Tibial nerve (tissue), 4 donors: ENCODE measurements around the gene ATP11A. TPM values are rescaled to one million over a fixed set of nuclear protein-coding genes. Genes with fewer than 3 reads are reported as not detected.

Source experiments
- DNase-seq, 2 donors: peaks; one replicate each; pipeline ENCODE4 v3.0.0-alpha.2; 2019; ENCODE audit warnings: low spot score in 2 of 2
- H3K27ac ChIP-seq, 4 donors: fragments of 200-600 bp; sonication (generic) in 3 of 4; one replicate each; pipeline ENCODE4 v1.5.1; 2017 to 2019; ENCODE audit warnings: mild to moderate bottlenecking in 1 of 4
- H3K27me3 ChIP-seq, 2 donors: fragments of 200-600 bp; sonication (generic) in 1 of 2; one replicate each; pipeline versions ENCODE4 v1.5.1 to v1.6.0; 2017 to 2019
- H3K36me3 ChIP-seq, 3 donors: fragments of 200-600 bp; sonication (generic); one replicate each; pipeline ENCODE4 v1.5.1; 2018 to 2019
- H3K4me1 ChIP-seq, 4 donors: fragments of 200-600 bp; sonication (generic) in 3 of 4; one replicate each; pipeline ENCODE4 v1.5.1; 2017 to 2019
- H3K4me3 ChIP-seq, 4 donors: fragments of 200-600 bp; sonication (generic) in 3 of 4; one replicate each; pipeline ENCODE4 v1.5.1; 2017 to 2019; ENCODE audit warnings: mild to moderate bottlenecking in 1 of 4, moderate library complexity in 1 of 4
- H3K9me3 ChIP-seq, 4 donors: fragments of 200-600 bp; sonication (generic) in 3 of 4; one replicate each; pipeline ENCODE4 v1.5.1; 2017 to 2019
- EP300 ChIP-seq, 2 donors: sonication (generic); formaldehyde crosslinking; IDR thresholded peaks; one replicate each; pipeline ENCODE4 v1.6.1; 2017; ENCODE audit warnings: antibody characterized with exemption in 2 of 2, mild to moderate bottlenecking in 1 of 2
- POLR2A ChIP-seq, 2 donors: fragments of 450-650 bp; IDR thresholded peaks; one replicate each; pipeline ENCODE4 v1.6.1; 2017; ENCODE audit warnings: antibody characterized with exemption in 2 of 2, mild to moderate bottlenecking in 2 of 2, moderate library complexity in 2 of 2
- WGBS, 2 donors: methylation state at CpG; one replicate each; pipeline ENCODE4 v1.1.5; 2018; 5-methylcytosine and 5-hydroxymethylcytosine counted together
- total RNA-seq, 4 donors: library from RNA; depleted of rRNA; stranded (reverse); fragments of >200 nt; gene quantifications; one replicate each; pipeline ENCODE4 v1.1.0, GENCODE V29; 2016
- TF ChIP-seq, protein P1 (sequence below), 5 experiments: fragments of 200-600 bp in 3 of 5; fragments of 450-650 bp in 2 of 5; sonication (generic) in 3 of 5; IDR thresholded peaks; one replicate each; pipeline ENCODE4 v1.5.1; 2016 to 2019; ENCODE audit warnings: antibody characterized with exemption in 5 of 5, mild to moderate bottlenecking in 3 of 5, moderate library complexity in 2 of 5

Gene ATP11A
- total RNA-seq, 4 donors from 2014 or later: 24.7 to 61.5 (median 35.0) TPM

DNA sequence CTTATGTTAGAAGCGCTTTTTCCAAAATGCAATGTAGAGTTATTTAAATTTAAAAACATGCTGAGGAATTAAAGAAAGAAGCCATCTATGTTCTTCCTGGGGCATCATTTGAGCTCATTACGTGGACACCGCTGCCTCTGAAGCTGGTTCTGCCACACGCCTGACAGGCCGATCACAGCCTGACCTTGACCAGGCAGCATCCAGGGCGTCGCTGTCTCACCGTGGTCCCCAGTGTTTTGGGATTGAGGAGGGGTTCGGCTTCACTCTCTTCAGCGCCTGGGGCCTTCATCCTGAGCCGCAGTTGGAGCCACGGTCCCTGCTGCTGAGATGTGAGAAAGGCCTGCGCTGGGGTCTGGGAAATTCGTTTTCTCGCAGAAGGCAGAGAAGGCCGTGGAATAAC, 64.0 kb downstream of the ATP11A start:
- DNase-seq: no peak
- TF ChIP-seq POLR2A (IDR thresholded peaks at IDR 0.05): no peak
- TF ChIP-seq EP300 (IDR thresholded peaks at IDR 0.05): no peak
- TF ChIP-seq, protein P1, sequence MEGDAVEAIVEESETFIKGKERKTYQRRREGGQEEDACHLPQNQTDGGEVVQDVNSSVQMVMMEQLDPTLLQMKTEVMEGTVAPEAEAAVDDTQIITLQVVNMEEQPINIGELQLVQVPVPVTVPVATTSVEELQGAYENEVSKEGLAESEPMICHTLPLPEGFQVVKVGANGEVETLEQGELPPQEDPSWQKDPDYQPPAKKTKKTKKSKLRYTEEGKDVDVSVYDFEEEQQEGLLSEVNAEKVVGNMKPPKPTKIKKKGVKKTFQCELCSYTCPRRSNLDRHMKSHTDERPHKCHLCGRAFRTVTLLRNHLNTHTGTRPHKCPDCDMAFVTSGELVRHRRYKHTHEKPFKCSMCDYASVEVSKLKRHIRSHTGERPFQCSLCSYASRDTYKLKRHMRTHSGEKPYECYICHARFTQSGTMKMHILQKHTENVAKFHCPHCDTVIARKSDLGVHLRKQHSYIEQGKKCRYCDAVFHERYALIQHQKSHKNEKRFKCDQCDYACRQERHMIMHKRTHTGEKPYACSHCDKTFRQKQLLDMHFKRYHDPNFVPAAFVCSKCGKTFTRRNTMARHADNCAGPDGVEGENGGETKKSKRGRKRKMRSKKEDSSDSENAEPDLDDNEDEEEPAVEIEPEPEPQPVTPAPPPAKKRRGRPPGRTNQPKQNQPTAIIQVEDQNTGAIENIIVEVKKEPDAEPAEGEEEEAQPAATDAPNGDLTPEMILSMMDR (IDR thresholded peaks at IDR 0.05): no peak
- 94 to 95% methylated on average over 16 of the region's 16 CpGs for WGBS, 2 donors
- Histone ChIP-seq H3K4me1 (peaks cover 0 to 45% (median 11%) of the 10 kb centered on the region in 4 donors), H3K4me3 (no peak overlapping the region), H3K36me3 (no peaks in the 10 kb centered on the region), H3K9me3 (no peaks in the 10 kb centered on the region), H3K27ac (no peak overlapping the region), H3K27me3 (no peaks in the 10 kb centered on the region)

DNA sequence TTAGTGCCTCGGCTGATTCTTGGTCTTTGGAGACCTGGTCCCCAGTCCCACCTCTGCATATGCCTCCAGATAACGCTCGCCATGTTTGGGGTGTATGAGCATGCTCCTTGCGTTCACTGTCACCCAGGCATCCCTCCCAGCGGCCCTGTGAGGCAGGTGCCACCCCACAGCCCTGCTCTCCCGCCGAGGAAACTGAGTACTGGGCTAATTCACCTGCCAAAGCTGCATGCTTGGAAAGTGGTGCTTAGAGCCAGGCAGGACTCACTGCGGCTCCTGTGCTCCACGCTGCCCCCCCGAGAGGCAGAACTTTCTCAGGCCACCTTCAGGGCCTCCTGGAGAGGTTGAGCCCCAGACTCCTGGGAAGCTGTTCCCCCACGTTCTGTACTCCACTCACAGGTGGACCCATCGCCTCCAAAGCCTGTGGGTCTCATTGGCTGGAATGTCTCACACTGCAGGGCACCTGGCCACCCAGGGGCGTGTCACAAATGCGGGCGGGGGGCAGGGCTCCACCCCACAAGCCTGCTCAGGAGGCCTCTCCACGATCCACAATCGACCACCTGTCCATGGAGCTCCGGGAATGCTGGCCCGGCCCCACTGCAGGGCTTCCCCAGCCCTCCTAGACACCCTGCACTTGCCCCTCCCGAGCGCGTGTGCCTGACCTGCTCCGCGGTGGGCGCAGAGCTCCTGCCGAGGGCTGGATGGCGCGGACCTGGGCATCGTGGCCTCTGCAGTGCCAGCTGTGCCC, 64.6 kb downstream of the ATP11A start:
- 93 to 97% methylated on average over 20 to 26 of the region's 29 CpGs for WGBS, 2 donors
- Histone ChIP-seq H3K9me3 (no peaks in the 10 kb centered on the region), H3K36me3 (no peaks in the 10 kb centered on the region), H3K4me1 (peaks cover 0 to 45% (median 11%) of the 10 kb centered on the region in 4 donors), H3K4me3 (no peak overlapping the region), H3K27me3 (no peaks in the 10 kb centered on the region), H3K27ac (no peak overlapping the region)
- TF ChIP-seq EP300 (IDR thresholded peaks at IDR 0.05): no peak
- TF ChIP-seq, protein P1 (IDR thresholded peaks at IDR 0.05): no peak
- TF ChIP-seq POLR2A (IDR thresholded peaks at IDR 0.05): no peak
- DNase-seq: no peak

DNA sequence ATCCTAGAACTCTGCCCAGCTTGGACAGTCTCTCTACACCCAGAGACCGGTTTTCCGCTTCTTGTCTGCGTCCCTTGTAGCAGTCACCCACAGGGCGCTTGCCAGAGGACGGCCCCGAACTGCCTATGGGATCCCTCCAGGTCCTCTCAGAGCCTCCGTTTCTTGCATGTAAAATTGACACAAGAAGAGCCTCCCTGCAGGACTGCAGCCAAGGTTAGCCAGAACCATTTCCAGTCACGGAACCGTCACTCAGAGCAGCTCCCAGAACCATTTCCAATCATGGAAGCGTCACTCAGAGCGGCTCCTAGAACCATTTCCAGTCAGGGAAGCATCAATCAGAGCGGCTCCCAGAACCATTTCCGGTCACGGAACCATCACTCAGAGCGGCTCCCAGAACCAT, 65.5 kb downstream of the ATP11A start:
- H3K4me3 ChIP-seq: no peak overlapping the region
- WGBS, 2 donors: 94 to 95% methylated on average over 15 of the region's 15 CpGs
- no peaks in the 10 kb centered on the region for H3K36me3 ChIP-seq
- H3K27me3 ChIP-seq: no peaks in the 10 kb centered on the region
- H3K4me1 ChIP-seq: peaks cover 0 to 51% (median 11%) of the 10 kb centered on the region in 4 donors
- TF ChIP-seq POLR2A (IDR thresholded peaks at IDR 0.05): no peak
- TF ChIP-seq, protein P1 (IDR thresholded peaks at IDR 0.05): no peak
- no peak for TF ChIP-seq EP300 (IDR thresholded peaks at IDR 0.05)
- no peak overlapping the region for H3K27ac ChIP-seq
- no peaks in the 10 kb centered on the region for H3K9me3 ChIP-seq
- no peak for DNase-seq

DNA sequence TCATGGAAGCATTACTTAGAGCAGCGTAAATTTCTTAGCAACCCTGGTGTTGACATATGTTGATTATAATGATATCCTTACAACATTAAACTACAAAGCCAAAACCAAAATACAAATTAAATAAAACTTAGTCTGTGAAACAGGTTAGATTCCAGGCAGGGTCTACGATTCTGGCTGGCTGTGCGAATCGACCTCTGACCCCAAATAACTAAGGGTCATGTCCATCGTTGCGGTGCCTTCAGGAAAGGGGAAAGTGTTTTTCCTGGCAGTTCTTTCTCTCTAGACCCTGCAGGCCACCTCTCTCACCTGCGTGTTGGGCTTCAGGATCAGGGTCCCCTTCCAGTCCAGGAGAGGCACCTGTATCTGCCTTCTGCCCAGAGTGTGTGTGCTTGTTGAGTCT, 66.2 kb downstream of the ATP11A start:
- no peak overlapping the region for H3K4me3 ChIP-seq
- H3K9me3 ChIP-seq: no peaks in the 10 kb centered on the region
- H3K27me3 ChIP-seq: no peaks in the 10 kb centered on the region
- H3K27ac ChIP-seq: no peak overlapping the region
- TF ChIP-seq EP300 (IDR thresholded peaks at IDR 0.05) (no peak), POLR2A (IDR thresholded peaks at IDR 0.05) (no peak)
- TF ChIP-seq, protein P1 (IDR thresholded peaks at IDR 0.05): no peak
- peaks cover 0 to 50% (median 11%) of the 10 kb centered on the region in 4 donors for H3K4me1 ChIP-seq
- H3K36me3 ChIP-seq: no peaks in the 10 kb centered on the region
- DNase-seq: no peak
- WGBS, 2 donors: 85 to 92% methylated on average over 7 of the region's 7 CpGs

DNA sequence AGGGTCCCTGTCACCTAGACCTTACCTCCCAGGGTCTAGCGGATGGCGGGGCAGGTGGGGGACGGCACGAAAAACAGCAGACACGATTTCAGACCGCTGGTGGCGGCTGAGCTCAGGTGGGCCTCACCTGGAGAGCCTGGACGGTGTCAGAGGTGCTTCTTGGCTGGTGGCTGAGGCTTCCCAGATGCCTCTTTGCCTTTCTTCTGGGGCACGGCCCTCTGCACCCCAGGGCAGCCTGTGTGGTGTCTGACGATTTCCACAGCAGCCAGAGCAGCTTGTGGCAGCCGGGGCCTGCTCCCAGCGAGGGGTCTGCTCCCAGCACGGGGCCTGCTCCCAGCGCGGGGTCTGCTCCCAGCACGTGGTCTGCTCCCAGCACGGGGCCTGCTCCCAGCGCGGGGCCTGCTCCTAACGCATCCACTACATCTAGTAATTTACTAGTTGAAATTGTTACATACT, 66.7 kb downstream of the ATP11A start:
- no peak overlapping the region for H3K4me3 ChIP-seq
- WGBS, 2 donors: 72 to 86% methylated on average over 17 to 19 of the region's 20 CpGs
- TF ChIP-seq EP300 (IDR thresholded peaks at IDR 0.05) (no peak), POLR2A (IDR thresholded peaks at IDR 0.05) (no peak)
- TF ChIP-seq, protein P1 (IDR thresholded peaks at IDR 0.05): no peak
- H3K36me3 ChIP-seq: no peaks in the 10 kb centered on the region
- DNase-seq: no peak
- H3K9me3 ChIP-seq: no peaks in the 10 kb centered on the region
- peak overlapping the region in 1 of 4 donors; percentile 13 for H3K27ac ChIP-seq
- H3K4me1 ChIP-seq: peaks cover 0 to 52% (median 11%) of the 10 kb centered on the region in 4 donors
- no peaks in the 10 kb centered on the region for H3K27me3 ChIP-seq
